ENCODE data around the gene SERPINA5.

- TF ChIP-seq POLR2A (IDR thresholded peaks at IDR 0.05): no peak
- TF ChIP-seq, protein P1, sequence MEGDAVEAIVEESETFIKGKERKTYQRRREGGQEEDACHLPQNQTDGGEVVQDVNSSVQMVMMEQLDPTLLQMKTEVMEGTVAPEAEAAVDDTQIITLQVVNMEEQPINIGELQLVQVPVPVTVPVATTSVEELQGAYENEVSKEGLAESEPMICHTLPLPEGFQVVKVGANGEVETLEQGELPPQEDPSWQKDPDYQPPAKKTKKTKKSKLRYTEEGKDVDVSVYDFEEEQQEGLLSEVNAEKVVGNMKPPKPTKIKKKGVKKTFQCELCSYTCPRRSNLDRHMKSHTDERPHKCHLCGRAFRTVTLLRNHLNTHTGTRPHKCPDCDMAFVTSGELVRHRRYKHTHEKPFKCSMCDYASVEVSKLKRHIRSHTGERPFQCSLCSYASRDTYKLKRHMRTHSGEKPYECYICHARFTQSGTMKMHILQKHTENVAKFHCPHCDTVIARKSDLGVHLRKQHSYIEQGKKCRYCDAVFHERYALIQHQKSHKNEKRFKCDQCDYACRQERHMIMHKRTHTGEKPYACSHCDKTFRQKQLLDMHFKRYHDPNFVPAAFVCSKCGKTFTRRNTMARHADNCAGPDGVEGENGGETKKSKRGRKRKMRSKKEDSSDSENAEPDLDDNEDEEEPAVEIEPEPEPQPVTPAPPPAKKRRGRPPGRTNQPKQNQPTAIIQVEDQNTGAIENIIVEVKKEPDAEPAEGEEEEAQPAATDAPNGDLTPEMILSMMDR (IDR thresholded peaks at IDR 0.05): no peak
Measured at GRCh38 chr14:94547726-94548125, 33.5 kb upstream of the SERPINA5 start.
